GM12801 (cell line): ENCODE measurements around the gene GALNT18.

Experiments used
- TF ChIP-seq, protein P1 (sequence below): IDR thresholded peaks from one replicate; pipeline ENCODE4 v1.5.1; 2011; ENCODE audit warnings: control low read depth; ENCODE audit not compliant: insufficient read length; ENCODE audit errors: extremely low read depth

The GALNT18 gene

GRCh38 chr11:11496879-11497278 is 124.9 kb downstream of the GALNT18 start:
- TF ChIP-seq, protein P1, sequence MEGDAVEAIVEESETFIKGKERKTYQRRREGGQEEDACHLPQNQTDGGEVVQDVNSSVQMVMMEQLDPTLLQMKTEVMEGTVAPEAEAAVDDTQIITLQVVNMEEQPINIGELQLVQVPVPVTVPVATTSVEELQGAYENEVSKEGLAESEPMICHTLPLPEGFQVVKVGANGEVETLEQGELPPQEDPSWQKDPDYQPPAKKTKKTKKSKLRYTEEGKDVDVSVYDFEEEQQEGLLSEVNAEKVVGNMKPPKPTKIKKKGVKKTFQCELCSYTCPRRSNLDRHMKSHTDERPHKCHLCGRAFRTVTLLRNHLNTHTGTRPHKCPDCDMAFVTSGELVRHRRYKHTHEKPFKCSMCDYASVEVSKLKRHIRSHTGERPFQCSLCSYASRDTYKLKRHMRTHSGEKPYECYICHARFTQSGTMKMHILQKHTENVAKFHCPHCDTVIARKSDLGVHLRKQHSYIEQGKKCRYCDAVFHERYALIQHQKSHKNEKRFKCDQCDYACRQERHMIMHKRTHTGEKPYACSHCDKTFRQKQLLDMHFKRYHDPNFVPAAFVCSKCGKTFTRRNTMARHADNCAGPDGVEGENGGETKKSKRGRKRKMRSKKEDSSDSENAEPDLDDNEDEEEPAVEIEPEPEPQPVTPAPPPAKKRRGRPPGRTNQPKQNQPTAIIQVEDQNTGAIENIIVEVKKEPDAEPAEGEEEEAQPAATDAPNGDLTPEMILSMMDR, result no peak

GRCh38 chr11:11494348-11494747 is 127.5 kb downstream of the GALNT18 start:
- TF ChIP-seq, protein P1, result no peak

DNA sequence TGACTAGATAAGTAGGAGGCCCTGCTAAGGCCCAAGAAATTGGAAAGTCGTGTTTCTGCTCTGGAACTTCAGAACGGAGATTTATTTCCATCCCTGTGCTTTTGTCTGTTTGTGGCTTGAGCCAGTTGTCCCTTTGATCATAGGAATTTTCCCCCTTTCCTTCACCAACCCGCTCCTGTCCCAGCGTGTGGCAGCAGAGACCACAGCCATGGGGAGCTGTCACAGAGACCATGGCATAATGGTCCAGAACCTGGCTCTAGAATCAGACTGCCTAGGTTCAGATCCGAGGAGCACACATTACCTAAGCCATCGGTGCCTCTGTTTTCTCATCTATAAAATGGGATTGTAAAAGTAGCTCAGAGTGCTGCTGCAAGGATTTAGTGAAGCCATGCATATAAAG is 128.1 kb downstream of the GALNT18 start:
- TF ChIP-seq, protein P1, result no peak

DNA sequence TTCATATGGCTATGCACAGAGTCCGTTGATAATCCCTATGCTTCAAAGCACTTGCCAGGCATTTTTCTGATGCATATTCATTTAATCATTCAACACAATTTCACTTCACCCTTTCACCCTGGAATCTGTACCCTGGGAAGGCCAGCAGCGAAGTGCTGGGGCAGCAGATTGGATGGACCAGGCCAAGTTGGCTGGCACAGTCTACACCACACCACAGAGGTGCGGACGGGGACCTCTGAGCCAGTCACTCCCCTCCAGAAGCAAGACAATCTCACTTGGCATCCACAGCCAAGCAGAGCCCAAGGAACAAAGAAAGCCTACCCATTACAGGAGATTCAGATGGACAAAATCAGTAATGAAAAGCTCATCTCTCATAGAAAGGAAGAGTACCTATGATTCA is 130.2 kb downstream of the GALNT18 start:
- TF ChIP-seq, protein P1, result no peak

GRCh38 chr11:11491014-11491413 is 130.8 kb downstream of the GALNT18 start:
- TF ChIP-seq, protein P1, result no peak

- TF ChIP-seq, protein P1, result no peak
These were observed 135.4 kb downstream of the GALNT18 start for GRCh38 chr11:11486423-11486822.

DNA sequence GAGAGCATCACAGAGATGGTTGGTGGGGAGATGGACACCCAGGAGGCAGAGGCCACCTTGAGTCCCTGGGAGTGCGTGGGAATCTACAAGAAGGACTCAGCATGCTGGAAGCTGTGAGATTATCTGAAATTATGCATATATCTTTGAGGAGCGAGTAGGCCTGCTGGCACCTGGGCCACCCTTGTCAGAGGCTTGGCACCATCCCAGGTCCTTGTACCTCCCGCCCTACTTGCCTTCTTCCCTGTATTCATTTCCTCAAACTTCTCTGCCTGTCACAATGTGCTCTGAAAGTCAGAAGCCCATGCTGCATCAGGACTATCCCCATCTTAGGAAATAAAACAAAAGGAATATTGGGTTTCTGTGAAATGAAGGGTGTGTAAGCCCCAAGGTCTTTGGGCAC is 135.8 kb downstream of the GALNT18 start:
- TF ChIP-seq, protein P1, result no peak

- TF ChIP-seq, protein P1, result no peak
These were observed 138.2 kb downstream of the GALNT18 start for GRCh38 chr11:11483627-11484026.
